HCT116 (cell line): ENCODE data around the gene RRAGC. TPM values are rescaled to one million over a fixed set of nuclear protein-coding genes. Genes with fewer than 3 reads are reported as not detected.

Experiments
- ATAC-seq: fragments of 200-7000 bp; cut with Tn5 transposase; 2 replicates; pipeline ENCODE4 v1.9.1; 2020; ENCODE audit warnings: mild to moderate bottlenecking, moderate library complexity
- BruUV-seq: library from RNA; stranded (reverse); fragments of 400-500 nt; replicated peaks from 2 replicates; lab custom pipeline; 2021; lab: Mats Ljungman, UMichigan
- CTCF ChIA-PET: fragments of 300-600 bp; sonication (Branson Sonifier 250); formaldehyde crosslinking; loops from one replicate; lab custom pipeline; 2021; ENCODE audit warnings: antibody characterized with exemption; lab: Charles Lee
- POLR2A ChIA-PET: fragments of 300-600, 350-600 bp; sonication (Branson Sonifier 250); formaldehyde crosslinking; loops from one replicate; lab custom pipeline; 2021; ENCODE audit warnings: antibody characterized with exemption; lab: Charles Lee
- RAD21 ChIA-PET, 2 experiments: fragments of 300-600 bp; sonication (Branson Sonifier 250); formaldehyde crosslinking; loops; one replicate each; lab custom pipeline; 2023; ENCODE audit warnings: low total read pairs in 2 of 2; ENCODE audit not compliant: uncharacterized antibody in 2 of 2, unreplicated experiment in 2 of 2, low non-redundant PET in 1 of 2; lab: Charles Lee
- DNase-seq: peaks from one replicate; pipeline ENCODE4 v3.0.0-alpha.2; 2010; ENCODE audit warnings: low read depth, low spot score
- H2AFZ ChIP-seq: fragments of 200-600 bp; shearing (Covaris generic), sonication (generic); 2 replicates; pipeline ENCODE4 v1.6.1; 2017; ENCODE audit warnings: low read depth, mixed run types, mixed read lengths, antibody characterized with exemption, low read length; ENCODE audit not compliant: poor library complexity, severe bottlenecking
- H3K27ac ChIP-seq: 2 replicates; pipeline ENCODE4 v1.5.1; 2012; ENCODE audit warnings: low read depth, low read length
- H3K27me3 ChIP-seq: fragments of 200-600 bp; sonication (generic); 2 replicates; pipeline ENCODE4 v1.6.1; 2016; ENCODE audit warnings: mixed run types, low read length, mixed read lengths; ENCODE audit not compliant: insufficient read depth
- H3K36me3 ChIP-seq, 2 experiments: fragments of 200-500 bp in 1 of 2; fragments of 200-600 bp in 1 of 2; sonication (Bioruptor generic) in 1 of 2; sonication (generic) in 1 of 2; 2 replicates each; pipeline versions ENCODE4 v1.5.1 to v1.6.1; 2014 to 2016; ENCODE audit warnings: low read length in 2 of 2, inconsistent platforms in 1 of 2, mixed read lengths in 1 of 2, mixed run types in 1 of 2; ENCODE audit not compliant: insufficient read depth in 2 of 2, control insufficient read depth in 1 of 2
- H3K4me1 ChIP-seq, 2 experiments: fragments of 200-600 bp in 1 of 2; sonication (generic) in 1 of 2; 2 replicates each; pipeline versions ENCODE4 v1.5.1 to v1.6.1; 2012 to 2017; ENCODE audit warnings: low read length in 2 of 2, inconsistent platforms in 1 of 2, mild to moderate bottlenecking in 1 of 2, mixed read lengths in 1 of 2, mixed run types in 1 of 2, moderate library complexity in 1 of 2; ENCODE audit not compliant: insufficient read depth in 2 of 2, control insufficient read depth in 1 of 2
- H3K4me2 ChIP-seq: fragments of 200-600 bp; sonication (generic); 2 replicates; pipeline ENCODE4 v1.6.1; 2017; ENCODE audit warnings: mixed run types, low read length, mixed read lengths
- H3K4me3 ChIP-seq, 2 experiments: fragments of 200-600 bp in 1 of 2; sonication (generic) in 1 of 2; replicated peaks in 1 of 2; 2 replicates each; pipeline ENCODE4 v1.5.1; 2011 to 2016; ENCODE audit warnings: low read length in 2 of 2, control low read depth in 1 of 2, low read depth in 1 of 2, mild to moderate bottlenecking in 1 of 2, mixed read lengths in 1 of 2, mixed run types in 1 of 2
- H3K79me2 ChIP-seq: fragments of 200-600 bp; sonication (generic); 2 replicates; pipeline ENCODE4 v1.6.1; 2017; ENCODE audit warnings: mild to moderate bottlenecking, mixed run types, low read length, moderate library complexity, mixed read lengths; ENCODE audit not compliant: insufficient read depth
- H3K9ac ChIP-seq: fragments of 200-600 bp; sonication (generic); 2 replicates; pipeline ENCODE4 v1.6.1; 2016; ENCODE audit warnings: low read length, mixed read lengths
- H3K9me2 ChIP-seq: fragments of 200-600 bp; sonication (generic), shearing (Covaris generic); 2 replicates; pipeline ENCODE4 v1.6.1; 2017; ENCODE audit warnings: mixed run types, mild to moderate bottlenecking, moderate library complexity; ENCODE audit not compliant: insufficient read depth
- H3K9me3 ChIP-seq, 2 experiments: fragments of 200-500 bp in 1 of 2; fragments of 200-600 bp in 1 of 2; sonication (Bioruptor generic) in 1 of 2; sonication (generic) in 1 of 2; 2 replicates each; pipeline ENCODE4 v1.6.1; 2014 to 2017; ENCODE audit warnings: low read length in 2 of 2, mixed read lengths in 2 of 2, inconsistent platforms in 1 of 2, low read depth in 1 of 2, mild to moderate bottlenecking in 1 of 2, mixed run types in 1 of 2, moderate library complexity in 1 of 2; ENCODE audit not compliant: control insufficient read depth in 1 of 2, insufficient read depth in 1 of 2
- H4K20me1 ChIP-seq: fragments of 200-600 bp; sonication (generic), shearing (Covaris generic); 2 replicates; pipeline ENCODE4 v1.6.1; 2017; ENCODE audit warnings: mixed run types, mild to moderate bottlenecking, moderate library complexity; ENCODE audit not compliant: insufficient read depth
- CBX3 ChIP-seq: IDR thresholded peaks from 2 replicates; pipeline ENCODE4 v1.6.1; 2012; ENCODE audit warnings: low read depth
- ELF1 ChIP-seq: IDR thresholded peaks from 2 replicates; pipeline ENCODE4 v1.6.1; 2012; ENCODE audit warnings: low read depth, borderline replicate concordance
- FOSL1 ChIP-seq: IDR thresholded peaks from 2 replicates; pipeline ENCODE4 v1.6.1; 2012; ENCODE audit warnings: low read depth
- POLR2A ChIP-seq: IDR thresholded peaks from 2 replicates; pipeline ENCODE4 v1.7.0; 2011; ENCODE audit warnings: borderline replicate concordance; ENCODE audit not compliant: insufficient read depth, insufficient read length; ENCODE audit errors: extremely low read depth
- RAD21 ChIP-seq: IDR thresholded peaks from 2 replicates; pipeline ENCODE4 v1.6.1; 2012; ENCODE audit warnings: low read depth, mild to moderate bottlenecking
- SIN3A ChIP-seq: IDR thresholded peaks from 2 replicates; pipeline ENCODE4 v1.6.1; 2012; ENCODE audit warnings: low read depth
- SP1 ChIP-seq: IDR thresholded peaks from 2 replicates; pipeline ENCODE4 v1.6.1; 2012; ENCODE audit warnings: low read depth
- SRF ChIP-seq: IDR thresholded peaks from 2 replicates; pipeline ENCODE4 v1.6.1; 2012; ENCODE audit warnings: low read depth
- TCF7L2 ChIP-seq: IDR thresholded peaks from 2 replicates; pipeline ENCODE4 v1.7.0; 2011; ENCODE audit warnings: borderline replicate concordance, inconsistent platforms; ENCODE audit not compliant: insufficient read depth, insufficient read length; ENCODE audit errors: extremely low read depth
- YY1 ChIP-seq: IDR thresholded peaks from 2 replicates; pipeline ENCODE4 v1.6.1; 2011; ENCODE audit warnings: low read length, low read depth, moderate library complexity, mild to moderate bottlenecking; ENCODE audit not compliant: insufficient replicate concordance; ENCODE audit errors: extremely low read depth
- ZFX ChIP-seq: fragments of 450-650 bp; IDR thresholded peaks from 2 replicates; pipeline ENCODE4 v1.6.1; 2017
- ZNF274 ChIP-seq: fragments of 200-500 bp; sonication (Bioruptor generic); IDR thresholded peaks from 2 replicates; pipeline ENCODE4 v1.6.1; 2014; ENCODE audit warnings: mild to moderate bottlenecking, low read depth, low read length, inconsistent platforms
- intact Hi-C: fragments of 100-400 bp; cut with micrococcal nuclease; formaldehyde crosslinking; loops from 2 replicates; pipeline ENCODE4 v1.10.0; 2022
- total RNA-seq: library from RNA; stranded (reverse); gene quantifications from one replicate; pipeline ENCODE4 v1.2.1, GENCODE V29; 2021; ENCODE audit not compliant: unreplicated experiment
- TF ChIP-seq, protein P1 (sequence below): IDR thresholded peaks from 2 replicates; pipeline ENCODE4 v1.6.1; 2012; ENCODE audit warnings: low read depth
- TF ChIP-seq, protein P2 (sequence below): IDR thresholded peaks from 2 replicates; pipeline ENCODE4 v1.6.1; 2011; ENCODE audit warnings: mild to moderate bottlenecking, low read length, moderate library complexity; ENCODE audit not compliant: insufficient replicate concordance; ENCODE audit errors: extremely low read depth
- TF ChIP-seq, protein P3 (sequence below): IDR thresholded peaks from 2 replicates; pipeline ENCODE4 v1.6.1; 2012
- TF ChIP-seq, protein P4 (sequence below): IDR thresholded peaks from 2 replicates; pipeline ENCODE4 v1.6.1; 2012
- TF ChIP-seq, protein P5 (sequence below), 3 experiments: fragments of 200-600 bp in 1 of 3; sonication (generic) in 1 of 3; IDR thresholded peaks in 2 of 3; conservative IDR thresholded peaks in 1 of 3; 2 replicates each; pipeline ENCODE4 v1.5.1; 2012 to 2017; ENCODE audit warnings: low read depth in 2 of 3, low read length in 2 of 3, antibody characterized with exemption in 1 of 3, borderline replicate concordance in 1 of 3, control low read depth in 1 of 3, mild to moderate bottlenecking in 1 of 3, mixed read lengths in 1 of 3, mixed run types in 1 of 3, moderate library complexity in 1 of 3; ENCODE audit not compliant: insufficient read depth in 1 of 3

Gene RRAGC
- total RNA-seq, 1 experiment from 2014 or later = 11.7 TPM

DNA sequence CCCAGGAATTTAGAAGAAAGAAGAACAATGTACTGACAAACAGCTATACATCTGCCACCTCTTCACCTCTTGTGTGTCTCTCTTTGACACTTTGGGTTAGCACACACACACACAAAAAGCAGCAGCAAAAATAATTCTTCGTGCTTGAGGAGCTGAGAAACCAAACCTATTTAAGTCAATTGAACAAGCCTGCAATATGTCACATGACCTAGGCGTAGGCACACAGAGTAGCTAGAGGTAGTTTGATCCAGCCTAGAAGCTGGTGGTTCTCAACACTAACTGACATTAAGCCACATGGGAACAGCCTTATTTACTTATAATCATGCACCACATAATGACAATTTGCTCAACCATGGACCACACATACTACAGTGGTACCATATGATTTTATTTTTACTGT lies 32.3 kb downstream of the RRAGC start:
- H3K4me3 ChIP-seq = no peak overlapping the region
- H4K20me1 ChIP-seq = no peaks in the 10 kb centered on the region
- H2AFZ ChIP-seq = no peak overlapping the region
- no peaks in the 10 kb centered on the region for H3K4me1 ChIP-seq
- H3K9ac ChIP-seq = no peak overlapping the region
- no peak overlapping the region for H3K27ac ChIP-seq
- DNase-seq (no peak), ATAC-seq (no peak)
- BruUV-seq = no TSS peak
- ChIA-PET RAD21 (interaction anchor here in 1 of 2 experiments (0.6 kb wide), 1 partner anchor 568 kb away, joined by 3 read pairs; no protein-coding TSS in a partner anchor), CTCF (no interaction called here), POLR2A (no interaction called here)
- H3K4me2 ChIP-seq = no peak overlapping the region
- peaks cover 4% of the 10 kb centered on the region; the same call in 1 of the 2 replicates for H3K27me3 ChIP-seq
- TF ChIP-seq SP1 (no peak), TCF7L2 (no peak), ELF1 (no peak), YY1 (no peak), CBX3 (no peak), RAD21 (no peak), SIN3A (no peak), POLR2A (no peak), FOSL1 (no peak), ZNF274 (no peak), SRF (no peak), ZFX (no peak)
- TF ChIP-seq, protein P1, sequence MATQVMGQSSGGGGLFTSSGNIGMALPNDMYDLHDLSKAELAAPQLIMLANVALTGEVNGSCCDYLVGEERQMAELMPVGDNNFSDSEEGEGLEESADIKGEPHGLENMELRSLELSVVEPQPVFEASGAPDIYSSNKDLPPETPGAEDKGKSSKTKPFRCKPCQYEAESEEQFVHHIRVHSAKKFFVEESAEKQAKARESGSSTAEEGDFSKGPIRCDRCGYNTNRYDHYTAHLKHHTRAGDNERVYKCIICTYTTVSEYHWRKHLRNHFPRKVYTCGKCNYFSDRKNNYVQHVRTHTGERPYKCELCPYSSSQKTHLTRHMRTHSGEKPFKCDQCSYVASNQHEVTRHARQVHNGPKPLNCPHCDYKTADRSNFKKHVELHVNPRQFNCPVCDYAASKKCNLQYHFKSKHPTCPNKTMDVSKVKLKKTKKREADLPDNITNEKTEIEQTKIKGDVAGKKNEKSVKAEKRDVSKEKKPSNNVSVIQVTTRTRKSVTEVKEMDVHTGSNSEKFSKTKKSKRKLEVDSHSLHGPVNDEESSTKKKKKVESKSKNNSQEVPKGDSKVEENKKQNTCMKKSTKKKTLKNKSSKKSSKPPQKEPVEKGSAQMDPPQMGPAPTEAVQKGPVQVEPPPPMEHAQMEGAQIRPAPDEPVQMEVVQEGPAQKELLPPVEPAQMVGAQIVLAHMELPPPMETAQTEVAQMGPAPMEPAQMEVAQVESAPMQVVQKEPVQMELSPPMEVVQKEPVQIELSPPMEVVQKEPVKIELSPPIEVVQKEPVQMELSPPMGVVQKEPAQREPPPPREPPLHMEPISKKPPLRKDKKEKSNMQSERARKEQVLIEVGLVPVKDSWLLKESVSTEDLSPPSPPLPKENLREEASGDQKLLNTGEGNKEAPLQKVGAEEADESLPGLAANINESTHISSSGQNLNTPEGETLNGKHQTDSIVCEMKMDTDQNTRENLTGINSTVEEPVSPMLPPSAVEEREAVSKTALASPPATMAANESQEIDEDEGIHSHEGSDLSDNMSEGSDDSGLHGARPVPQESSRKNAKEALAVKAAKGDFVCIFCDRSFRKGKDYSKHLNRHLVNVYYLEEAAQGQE = no peak
- TF ChIP-seq, protein P2, sequence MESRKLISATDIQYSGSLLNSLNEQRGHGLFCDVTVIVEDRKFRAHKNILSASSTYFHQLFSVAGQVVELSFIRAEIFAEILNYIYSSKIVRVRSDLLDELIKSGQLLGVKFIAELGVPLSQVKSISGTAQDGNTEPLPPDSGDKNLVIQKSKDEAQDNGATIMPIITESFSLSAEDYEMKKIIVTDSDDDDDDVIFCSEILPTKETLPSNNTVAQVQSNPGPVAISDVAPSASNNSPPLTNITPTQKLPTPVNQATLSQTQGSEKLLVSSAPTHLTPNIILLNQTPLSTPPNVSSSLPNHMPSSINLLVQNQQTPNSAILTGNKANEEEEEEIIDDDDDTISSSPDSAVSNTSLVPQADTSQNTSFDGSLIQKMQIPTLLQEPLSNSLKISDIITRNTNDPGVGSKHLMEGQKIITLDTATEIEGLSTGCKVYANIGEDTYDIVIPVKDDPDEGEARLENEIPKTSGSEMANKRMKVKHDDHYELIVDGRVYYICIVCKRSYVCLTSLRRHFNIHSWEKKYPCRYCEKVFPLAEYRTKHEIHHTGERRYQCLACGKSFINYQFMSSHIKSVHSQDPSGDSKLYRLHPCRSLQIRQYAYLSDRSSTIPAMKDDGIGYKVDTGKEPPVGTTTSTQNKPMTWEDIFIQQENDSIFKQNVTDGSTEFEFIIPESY = no peak
- TF ChIP-seq, protein P3, sequence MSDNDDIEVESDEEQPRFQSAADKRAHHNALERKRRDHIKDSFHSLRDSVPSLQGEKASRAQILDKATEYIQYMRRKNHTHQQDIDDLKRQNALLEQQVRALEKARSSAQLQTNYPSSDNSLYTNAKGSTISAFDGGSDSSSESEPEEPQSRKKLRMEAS = no peak
- TF ChIP-seq, protein P4, sequence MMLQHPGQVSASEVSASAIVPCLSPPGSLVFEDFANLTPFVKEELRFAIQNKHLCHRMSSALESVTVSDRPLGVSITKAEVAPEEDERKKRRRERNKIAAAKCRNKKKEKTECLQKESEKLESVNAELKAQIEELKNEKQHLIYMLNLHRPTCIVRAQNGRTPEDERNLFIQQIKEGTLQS = no peak
- TF ChIP-seq, protein P5, sequence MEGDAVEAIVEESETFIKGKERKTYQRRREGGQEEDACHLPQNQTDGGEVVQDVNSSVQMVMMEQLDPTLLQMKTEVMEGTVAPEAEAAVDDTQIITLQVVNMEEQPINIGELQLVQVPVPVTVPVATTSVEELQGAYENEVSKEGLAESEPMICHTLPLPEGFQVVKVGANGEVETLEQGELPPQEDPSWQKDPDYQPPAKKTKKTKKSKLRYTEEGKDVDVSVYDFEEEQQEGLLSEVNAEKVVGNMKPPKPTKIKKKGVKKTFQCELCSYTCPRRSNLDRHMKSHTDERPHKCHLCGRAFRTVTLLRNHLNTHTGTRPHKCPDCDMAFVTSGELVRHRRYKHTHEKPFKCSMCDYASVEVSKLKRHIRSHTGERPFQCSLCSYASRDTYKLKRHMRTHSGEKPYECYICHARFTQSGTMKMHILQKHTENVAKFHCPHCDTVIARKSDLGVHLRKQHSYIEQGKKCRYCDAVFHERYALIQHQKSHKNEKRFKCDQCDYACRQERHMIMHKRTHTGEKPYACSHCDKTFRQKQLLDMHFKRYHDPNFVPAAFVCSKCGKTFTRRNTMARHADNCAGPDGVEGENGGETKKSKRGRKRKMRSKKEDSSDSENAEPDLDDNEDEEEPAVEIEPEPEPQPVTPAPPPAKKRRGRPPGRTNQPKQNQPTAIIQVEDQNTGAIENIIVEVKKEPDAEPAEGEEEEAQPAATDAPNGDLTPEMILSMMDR (IDR thresholded peaks at IDR 0.05 in 2 of 3, conservative IDR thresholded peaks at IDR 0.05 in 1 of 3; ENCODE audit: borderline replicate concordance in 1 of 3, insufficient read depth in 1 of 3, low read depth in 2 of 3, low read length in 2 of 3) = no peak
- no peaks in the 10 kb centered on the region for H3K36me3 ChIP-seq
- intact Hi-C loops = no loop called here
- H3K9me3 ChIP-seq = no peaks in the 10 kb centered on the region
- no peaks in the 10 kb centered on the region for H3K9me2 ChIP-seq
- no peaks in the 10 kb centered on the region for H3K79me2 ChIP-seq
